ENCODE measurements around the gene TMEM120B.
"Not testable (repeated sequence)": the region's sequence is repeated elsewhere in the genome, so short reads cannot be mapped to it uniquely, and the experiment has no call there.

Gene TMEM120B

DNA sequence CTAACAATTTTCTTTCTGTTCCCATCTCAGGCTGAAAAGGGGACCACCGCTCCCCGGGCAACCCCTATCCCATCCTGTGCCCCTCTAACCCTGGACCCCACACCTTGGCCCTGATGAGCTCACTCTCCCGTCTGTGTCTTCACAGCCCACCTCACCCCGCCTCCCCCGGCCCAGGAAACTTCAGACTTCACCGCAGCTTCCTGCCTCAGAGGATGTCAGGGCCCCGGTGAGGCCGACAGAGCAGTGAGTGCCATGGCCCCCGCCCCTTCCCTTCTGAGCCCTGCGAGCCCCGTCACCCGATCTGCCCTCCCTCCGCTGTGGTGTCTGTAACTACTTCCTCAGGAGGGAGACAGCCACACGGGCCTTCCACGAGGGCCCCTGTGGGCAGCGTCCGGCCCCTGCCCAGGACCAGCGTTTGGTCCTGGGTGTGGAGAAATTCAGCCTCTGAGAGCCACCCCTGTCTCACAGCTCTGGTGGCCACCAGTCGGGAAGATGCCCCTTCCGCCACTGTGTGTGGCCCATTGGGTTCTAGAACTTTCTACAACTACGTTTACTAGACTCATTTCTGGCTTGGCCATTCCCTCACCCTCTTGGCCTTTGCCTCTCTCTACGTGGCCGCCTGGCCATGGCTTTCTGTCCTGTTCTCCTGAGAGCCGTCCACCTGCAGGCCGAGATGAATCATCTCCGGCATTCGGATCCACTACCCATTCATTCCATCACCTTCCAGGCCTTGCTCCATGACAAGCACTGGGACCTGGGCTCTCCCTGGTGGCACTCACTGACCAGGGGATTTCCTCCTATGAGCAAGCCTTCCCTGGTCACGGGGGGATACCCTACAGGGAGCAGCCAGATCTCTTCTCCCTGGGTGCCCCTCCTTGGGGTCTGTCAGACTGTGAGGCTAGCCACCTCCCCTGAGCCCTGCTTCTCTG is 77.5 kb downstream of the TMEM120B start:
- Histone ChIP-seq H3K4me3 (IDR thresholded peaks at IDR 0.05; ENCODE audit: insufficient read depth, low read depth, low read length) (no peak overlapping the region), H3K27ac (no peak overlapping the region), H3K36me3 (ENCODE audit: insufficient read depth) (no peaks in the 10 kb centered on the region), H2AFZ (ENCODE audit: low read depth) (no peak overlapping the region), H4K20me1 (ENCODE audit: insufficient read depth) (no peaks in the 10 kb centered on the region), H3K4me2 (no peak overlapping the region), H3K9ac (no peak overlapping the region), H3K79me2 (ENCODE audit: insufficient read depth, low read depth) (no peaks in the 10 kb centered on the region), H3K4me1 (ENCODE audit: low read depth, poor library complexity, severe bottlenecking) (peaks cover 12% of the 10 kb centered on the region), H3K27me3 (ENCODE audit: insufficient read depth, low read depth) (no peaks in the 10 kb centered on the region)
- TF ChIP-seq, protein P1, sequence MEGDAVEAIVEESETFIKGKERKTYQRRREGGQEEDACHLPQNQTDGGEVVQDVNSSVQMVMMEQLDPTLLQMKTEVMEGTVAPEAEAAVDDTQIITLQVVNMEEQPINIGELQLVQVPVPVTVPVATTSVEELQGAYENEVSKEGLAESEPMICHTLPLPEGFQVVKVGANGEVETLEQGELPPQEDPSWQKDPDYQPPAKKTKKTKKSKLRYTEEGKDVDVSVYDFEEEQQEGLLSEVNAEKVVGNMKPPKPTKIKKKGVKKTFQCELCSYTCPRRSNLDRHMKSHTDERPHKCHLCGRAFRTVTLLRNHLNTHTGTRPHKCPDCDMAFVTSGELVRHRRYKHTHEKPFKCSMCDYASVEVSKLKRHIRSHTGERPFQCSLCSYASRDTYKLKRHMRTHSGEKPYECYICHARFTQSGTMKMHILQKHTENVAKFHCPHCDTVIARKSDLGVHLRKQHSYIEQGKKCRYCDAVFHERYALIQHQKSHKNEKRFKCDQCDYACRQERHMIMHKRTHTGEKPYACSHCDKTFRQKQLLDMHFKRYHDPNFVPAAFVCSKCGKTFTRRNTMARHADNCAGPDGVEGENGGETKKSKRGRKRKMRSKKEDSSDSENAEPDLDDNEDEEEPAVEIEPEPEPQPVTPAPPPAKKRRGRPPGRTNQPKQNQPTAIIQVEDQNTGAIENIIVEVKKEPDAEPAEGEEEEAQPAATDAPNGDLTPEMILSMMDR (conservative IDR thresholded peaks at IDR 0.05; ENCODE audit: low read depth, low read length): no peak

DNA sequence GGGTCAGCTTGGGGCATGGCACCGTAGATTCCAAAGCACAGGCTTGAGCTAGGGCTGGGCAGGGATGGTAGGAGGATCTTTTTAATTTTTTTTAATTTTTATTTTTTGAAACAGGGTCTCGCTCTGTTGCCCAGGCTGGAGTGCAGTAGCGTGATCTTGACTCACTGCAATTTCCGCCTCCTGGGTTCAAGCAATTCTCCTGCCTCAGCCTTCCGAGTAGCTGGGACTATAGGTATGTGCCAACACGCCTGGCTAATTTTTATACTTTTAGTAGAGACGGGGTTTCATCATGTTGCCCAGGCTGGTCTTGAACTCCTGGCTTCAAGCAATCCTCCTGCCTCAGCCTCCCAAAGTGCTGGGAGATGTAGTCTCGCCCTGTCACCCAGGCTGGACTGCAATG is 78.2 kb downstream of the TMEM120B start:
- H3K4me1 ChIP-seq (ENCODE audit: low read depth, poor library complexity, severe bottlenecking): peaks cover 14% of the 10 kb centered on the region
- H3K4me2 ChIP-seq; H2AFZ ChIP-seq (ENCODE audit: low read depth): not testable (repeated sequence)

DNA sequence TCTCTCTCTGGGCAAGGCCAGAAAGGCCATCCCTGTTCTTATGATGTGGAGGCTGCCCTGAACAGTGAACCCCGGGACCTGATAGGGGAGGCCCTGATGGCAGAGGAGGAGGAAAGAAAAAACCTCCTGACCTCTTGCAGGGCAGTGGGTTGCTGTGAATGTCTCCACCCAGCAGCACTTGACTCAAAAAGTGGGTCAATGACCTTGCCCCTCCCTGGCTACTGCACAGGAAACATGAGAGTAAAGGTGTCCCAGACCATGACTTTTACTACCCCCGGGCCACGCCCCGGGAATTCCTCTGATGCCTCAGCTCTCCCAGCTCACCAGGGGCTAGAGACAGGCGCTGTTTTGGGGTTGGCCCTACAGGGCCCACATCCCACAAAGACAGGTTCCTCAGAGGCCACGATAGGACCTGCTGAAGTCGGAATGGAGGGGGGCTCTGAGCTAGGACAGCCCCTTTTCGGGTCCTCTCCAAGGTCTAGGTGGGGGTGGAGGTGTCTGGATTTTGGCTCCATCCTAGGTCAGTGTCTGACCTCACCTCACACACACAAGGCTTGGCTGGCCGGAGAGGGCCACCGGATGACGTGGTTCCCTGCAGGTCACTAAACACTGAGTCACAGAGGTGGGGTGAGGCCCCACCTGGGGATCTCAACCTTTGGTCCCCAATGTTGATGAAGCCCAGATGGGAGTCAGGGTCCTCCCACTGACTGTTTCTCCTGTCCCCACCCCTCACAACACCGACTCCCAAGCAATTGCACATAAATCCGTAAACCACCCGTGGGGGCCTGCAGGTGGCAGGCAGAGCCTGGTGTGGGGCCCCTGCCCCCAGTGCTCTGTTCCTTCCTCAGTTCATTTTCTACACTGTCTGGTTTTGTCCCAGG is 79.4 kb downstream of the TMEM120B start:
- Histone ChIP-seq H3K9ac (no peak overlapping the region), H3K27me3 (ENCODE audit: insufficient read depth, low read depth) (no peaks in the 10 kb centered on the region), H2AFZ (ENCODE audit: low read depth) (no peak overlapping the region), H4K20me1 (ENCODE audit: insufficient read depth) (no peaks in the 10 kb centered on the region), H3K27ac (no peak overlapping the region), H3K79me2 (ENCODE audit: insufficient read depth, low read depth) (no peaks in the 10 kb centered on the region), H3K36me3 (ENCODE audit: insufficient read depth) (no peaks in the 10 kb centered on the region), H3K4me1 (ENCODE audit: low read depth, poor library complexity, severe bottlenecking) (peaks cover 11% of the 10 kb centered on the region), H3K4me3 (IDR thresholded peaks at IDR 0.05; ENCODE audit: insufficient read depth, low read depth, low read length) (no peak overlapping the region), H3K4me2 (no peak overlapping the region)
- TF ChIP-seq, protein P1 (conservative IDR thresholded peaks at IDR 0.05; ENCODE audit: low read depth, low read length): no peak

More for the DNA sequence above, 78.2 kb downstream of the TMEM120B start:
- H3K4me3 ChIP-seq (IDR thresholded peaks at IDR 0.05; ENCODE audit: insufficient read depth, low read depth, low read length); H4K20me1 ChIP-seq (ENCODE audit: insufficient read depth); H3K27ac ChIP-seq; H3K27me3 ChIP-seq (ENCODE audit: insufficient read depth, low read depth); H3K79me2 ChIP-seq (ENCODE audit: insufficient read depth, low read depth); H3K36me3 ChIP-seq (ENCODE audit: insufficient read depth); H3K9ac ChIP-seq: not testable (repeated sequence)

DNA sequence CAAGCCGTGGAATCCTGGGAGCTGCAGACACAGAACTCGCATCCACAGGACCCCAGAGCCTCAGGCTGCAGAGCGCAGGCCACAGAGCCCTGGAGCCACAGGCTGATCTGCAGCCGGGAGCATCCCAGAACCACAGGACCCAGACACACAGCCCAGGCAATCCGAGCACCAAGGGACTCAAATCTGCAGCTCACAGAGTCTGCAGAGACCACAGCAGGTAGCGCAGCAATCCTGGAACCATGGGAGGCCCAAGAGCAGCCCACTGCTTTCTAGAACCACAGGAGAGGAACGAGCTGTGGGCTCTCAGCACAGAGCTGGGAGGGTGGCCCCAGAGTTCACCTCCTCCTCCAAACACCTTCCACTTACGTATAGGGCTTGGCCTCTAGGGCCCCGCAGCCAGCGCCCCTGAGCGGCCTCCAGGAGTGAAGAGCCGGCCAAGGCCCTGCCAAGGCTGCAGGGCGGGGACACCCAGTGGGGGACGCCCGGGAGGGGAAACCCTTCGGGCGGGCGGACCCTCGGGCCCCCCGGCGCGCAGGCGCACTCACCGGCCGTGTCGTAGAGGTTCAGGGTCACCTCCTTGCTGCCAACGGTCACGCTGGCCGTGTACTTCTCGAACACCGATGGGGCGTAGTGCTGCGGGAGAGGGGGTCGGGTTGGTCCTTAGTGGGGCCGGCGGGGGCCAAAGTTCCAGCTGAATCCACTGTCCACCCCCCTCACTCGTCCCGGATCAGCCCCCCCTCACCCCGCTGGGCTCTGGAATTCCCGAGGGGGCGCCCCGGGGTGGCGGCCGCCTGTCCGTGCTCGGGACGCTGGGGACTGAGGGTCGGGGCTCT is 80.3 kb downstream of the TMEM120B start:
- H3K36me3 ChIP-seq (ENCODE audit: insufficient read depth): no peaks in the 10 kb centered on the region
- peak overlapping the region; percentile 66; the same call in 1 of the 2 replicates for H2AFZ ChIP-seq (ENCODE audit: low read depth)
- H3K4me1 ChIP-seq (ENCODE audit: low read depth, poor library complexity, severe bottlenecking): peaks cover 10% of the 10 kb centered on the region
- H3K79me2 ChIP-seq (ENCODE audit: insufficient read depth, low read depth): no peaks in the 10 kb centered on the region; the same call in 1 of the 2 replicates
- peak overlapping the region; percentile 76; the same call in 1 of the 2 replicates for H3K4me2 ChIP-seq
- peak overlapping the region; percentile 63; the same call in 1 of the 2 replicates for H3K9ac ChIP-seq
- H4K20me1 ChIP-seq (ENCODE audit: insufficient read depth): no peaks in the 10 kb centered on the region
- H3K4me3 ChIP-seq (IDR thresholded peaks at IDR 0.05; ENCODE audit: insufficient read depth, low read depth, low read length): no peak overlapping the region
- no peak overlapping the region for H3K27ac ChIP-seq
- no peaks in the 10 kb centered on the region for H3K27me3 ChIP-seq (ENCODE audit: insufficient read depth, low read depth)
- TF ChIP-seq, protein P1 (conservative IDR thresholded peaks at IDR 0.05; ENCODE audit: low read depth, low read length): no peak

Data from KMS-11 (cell line).